Fibroblast of skin of right biceps (primary cell): ENCODE results near the gene EIF4H.
"Not testable (repeated sequence)": the region's sequence is repeated elsewhere in the genome, so short reads cannot be mapped to it uniquely, and the experiment has no call there.

ENCODE experiments used
- DNase-seq: peaks from one replicate; pipeline ENCODE4 v3.0.0-alpha.2; 2013

The EIF4H gene

GRCh38 chr7:74176555-74176954, 2.4 kb downstream of the EIF4H start:
- no peak for DNase-seq

- peak; percentile 85 for DNase-seq
Observed at GRCh38 chr7:74178632-74179031, 4.5 kb downstream of the EIF4H start.

GRCh38 chr7:74179935-74180604, 5.9 kb downstream of the EIF4H start:
- no peak for DNase-seq

GRCh38 chr7:74180866-74181265, 6.7 kb downstream of the EIF4H start:
- no peak for DNase-seq

- no peak for DNase-seq
Observed at GRCh38 chr7:74181821-74182220, 7.7 kb downstream of the EIF4H start.

- no peak for DNase-seq
Observed at GRCh38 chr7:74182453-74183090, 8.4 kb downstream of the EIF4H start.

GRCh38 chr7:74183142-74183541, 9.0 kb downstream of the EIF4H start:
- DNase-seq = no peak

- no peak for DNase-seq
Observed at GRCh38 chr7:74183653-74184450, 9.7 kb downstream of the EIF4H start.

GRCh38 chr7:74185016-74185415, 10.9 kb downstream of the EIF4H start:
- DNase-seq = no peak

GRCh38 chr7:74185636-74186035, 11.5 kb downstream of the EIF4H start:
- DNase-seq = no peak

GRCh38 chr7:74187915-74188675, 13.9 kb downstream of the EIF4H start:
- DNase-seq = peak; percentile 70

- DNase-seq = no peak
Observed at GRCh38 chr7:74190259-74190658, 16.1 kb downstream of the EIF4H start.

- no peak for DNase-seq
Observed at GRCh38 chr7:74191231-74191630, 17.1 kb downstream of the EIF4H start.

- DNase-seq = no peak
Observed at GRCh38 chr7:74193054-74193453, 18.9 kb downstream of the EIF4H start.

GRCh38 chr7:74193913-74194312, 19.8 kb downstream of the EIF4H start:
- no peak for DNase-seq

GRCh38 chr7:74194686-74195085, 20.5 kb downstream of the EIF4H start:
- no peak for DNase-seq

- DNase-seq = not testable (repeated sequence)
Observed at GRCh38 chr7:74195139-74195860, 21.1 kb downstream of the EIF4H start.

- DNase-seq = not testable (repeated sequence)
Observed at GRCh38 chr7:74195968-74196654, 22.0 kb downstream of the EIF4H start.

- DNase-seq = no peak
Observed at GRCh38 chr7:74197449-74198124, 23.4 kb downstream of the EIF4H start.

- DNase-seq = peak; percentile 55
Observed at GRCh38 chr7:74199551-74200355, 25.6 kb downstream of the EIF4H start.
